Measurements from ENCODE around the gene MORC3.
"Not testable (repeated sequence)": the region's sequence is repeated elsewhere in the genome, so short reads cannot be mapped to it uniquely, and the experiment has no call there.

MORC3 gene

GRCh38 chr21:36386031-36386642, 66.1 kb downstream of the MORC3 start:
- H3K79me2 ChIP-seq (ENCODE audit: insufficient read depth, low read depth), result no peaks in the 10 kb centered on the region

GRCh38 chr21:36388096-36388495, 68.1 kb downstream of the MORC3 start:
- Histone ChIP-seq H3K4me1 (ENCODE audit: low read depth, poor library complexity, severe bottlenecking) (peaks cover under 1% of the 10 kb centered on the region), H3K4me2 (no peak overlapping the region), H2AFZ (ENCODE audit: low read depth) (no peak overlapping the region), H3K36me3 (ENCODE audit: insufficient read depth) (no peaks in the 10 kb centered on the region), H3K27me3 (ENCODE audit: insufficient read depth, low read depth) (no peaks in the 10 kb centered on the region), H3K27ac (no peak overlapping the region), H3K9ac (no peak overlapping the region), H3K4me3 (IDR thresholded peaks at IDR 0.05; ENCODE audit: insufficient read depth, low read depth, low read length) (no peak overlapping the region), H3K79me2 (ENCODE audit: insufficient read depth, low read depth) (no peaks in the 10 kb centered on the region), H4K20me1 (ENCODE audit: insufficient read depth) (no peaks in the 10 kb centered on the region)
- no peak for TF ChIP-seq CTCF (conservative IDR thresholded peaks at IDR 0.05; ENCODE audit: low read depth, low read length)

More at GRCh38 chr21:36386031-36386642, 66.1 kb downstream of the MORC3 start:
- no peak overlapping the region for H3K4me3 ChIP-seq (IDR thresholded peaks at IDR 0.05; ENCODE audit: insufficient read depth, low read depth, low read length)
- 0 out of 2 replicates have a peak overlapping the region, but pooled peaks have one; percentile 62 for H2AFZ ChIP-seq (ENCODE audit: low read depth)
- H3K4me1 ChIP-seq (ENCODE audit: low read depth, poor library complexity, severe bottlenecking), result peaks cover 9% of the 10 kb centered on the region
- no peaks in the 10 kb centered on the region for H4K20me1 ChIP-seq (ENCODE audit: insufficient read depth)
- no peaks in the 10 kb centered on the region for H3K36me3 ChIP-seq (ENCODE audit: insufficient read depth)
- TF ChIP-seq CTCF (conservative IDR thresholded peaks at IDR 0.05; ENCODE audit: low read depth, low read length), result no peak
- H3K9ac ChIP-seq, result peak overlapping the region; percentile 70; the same call in 1 of the 2 replicates
- H3K27me3 ChIP-seq (ENCODE audit: insufficient read depth, low read depth), result no peaks in the 10 kb centered on the region
- peak overlapping the region; percentile 47; the same call in 1 of the 2 replicates for H3K4me2 ChIP-seq
- no peak overlapping the region for H3K27ac ChIP-seq

GRCh38 chr21:36388835-36389234, 68.8 kb downstream of the MORC3 start:
- H3K4me1 ChIP-seq (ENCODE audit: low read depth, poor library complexity, severe bottlenecking), result no peaks in the 10 kb centered on the region
- H3K79me2 ChIP-seq (ENCODE audit: insufficient read depth, low read depth), result no peaks in the 10 kb centered on the region
- H3K27ac ChIP-seq, result no peak overlapping the region
- no peak overlapping the region for H3K4me3 ChIP-seq (IDR thresholded peaks at IDR 0.05; ENCODE audit: insufficient read depth, low read depth, low read length)
- no peaks in the 10 kb centered on the region for H3K36me3 ChIP-seq (ENCODE audit: insufficient read depth)
- H4K20me1 ChIP-seq (ENCODE audit: insufficient read depth), result no peaks in the 10 kb centered on the region
- TF ChIP-seq CTCF (conservative IDR thresholded peaks at IDR 0.05; ENCODE audit: low read depth, low read length), result no peak
- no peak overlapping the region for H2AFZ ChIP-seq (ENCODE audit: low read depth)
- H3K4me2 ChIP-seq, result no peak overlapping the region
- H3K27me3 ChIP-seq (ENCODE audit: insufficient read depth, low read depth), result no peaks in the 10 kb centered on the region
- no peak overlapping the region for H3K9ac ChIP-seq

- H3K27me3 ChIP-seq (ENCODE audit: insufficient read depth, low read depth); H4K20me1 ChIP-seq (ENCODE audit: insufficient read depth); H2AFZ ChIP-seq (ENCODE audit: low read depth); H3K4me2 ChIP-seq; H3K4me3 ChIP-seq (IDR thresholded peaks at IDR 0.05; ENCODE audit: insufficient read depth, low read depth, low read length); H3K79me2 ChIP-seq (ENCODE audit: insufficient read depth, low read depth); H3K9ac ChIP-seq; H3K27ac ChIP-seq; H3K36me3 ChIP-seq (ENCODE audit: insufficient read depth); H3K4me1 ChIP-seq (ENCODE audit: low read depth, poor library complexity, severe bottlenecking): not testable (repeated sequence)
Measured at GRCh38 chr21:36391649-36392048, 71.7 kb downstream of the MORC3 start.

- H3K4me3 ChIP-seq (IDR thresholded peaks at IDR 0.05; ENCODE audit: insufficient read depth, low read depth, low read length), result no peak overlapping the region
- H3K4me1 ChIP-seq (ENCODE audit: low read depth, poor library complexity, severe bottlenecking), result no peaks in the 10 kb centered on the region
- H3K4me2 ChIP-seq, result no peak overlapping the region
- no peaks in the 10 kb centered on the region for H3K27me3 ChIP-seq (ENCODE audit: insufficient read depth, low read depth)
- no peaks in the 10 kb centered on the region for H3K79me2 ChIP-seq (ENCODE audit: insufficient read depth, low read depth)
- no peak overlapping the region for H3K27ac ChIP-seq
- H2AFZ ChIP-seq (ENCODE audit: low read depth), result no peak overlapping the region
- no peak for TF ChIP-seq CTCF (conservative IDR thresholded peaks at IDR 0.05; ENCODE audit: low read depth, low read length)
- H3K36me3 ChIP-seq (ENCODE audit: insufficient read depth), result no peaks in the 10 kb centered on the region
- no peaks in the 10 kb centered on the region for H4K20me1 ChIP-seq (ENCODE audit: insufficient read depth)
- H3K9ac ChIP-seq, result no peak overlapping the region
Measured at GRCh38 chr21:36395353-36396111, 75.5 kb downstream of the MORC3 start.
